Measurements from ENCODE around the gene PPDPF. TPM values are rescaled to one million over a fixed set of nuclear protein-coding genes. Genes with fewer than 3 reads are reported as not detected.

Gene PPDPF
- total and polyA plus RNA-seq, 3 donors from 2014 or later = 207 to 529 (median 431) TPM

DNA sequence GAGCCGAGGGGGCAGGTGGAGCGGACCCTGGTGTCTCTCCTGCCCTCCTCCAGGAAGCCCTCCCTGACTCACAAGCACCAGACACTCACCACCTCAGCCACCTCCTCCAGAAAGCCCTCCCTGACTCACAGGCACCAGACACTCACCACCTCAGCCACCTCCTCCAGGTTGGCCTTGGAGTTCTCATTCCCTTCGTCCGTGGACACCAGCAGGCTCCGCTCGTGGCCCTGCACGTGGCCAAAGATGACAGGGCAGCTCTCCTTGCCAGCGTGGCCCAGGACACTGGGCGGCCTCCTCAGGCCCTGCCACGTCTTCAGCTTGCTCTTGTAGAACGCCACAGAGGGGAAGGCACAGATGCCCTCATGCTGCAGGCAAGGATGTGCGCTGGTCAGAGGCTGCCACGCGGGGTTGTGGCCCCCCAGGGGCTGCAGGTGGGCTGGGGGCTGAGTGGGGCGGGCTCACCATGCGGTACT lies 39.8 kb downstream of the PPDPF start:
- TF ChIP-seq CTCF (IDR thresholded peaks at IDR 0.05) (no peak), POLR2A (IDR thresholded peaks at IDR 0.05) (no peak)
- Histone ChIP-seq H3K4me1 (no peaks in the 10 kb centered on the region), H3K9me3 (no peaks in the 10 kb centered on the region), H3K27me3 (no peaks in the 10 kb centered on the region), H3K4me3 (no peak overlapping the region), H3K36me3 (ENCODE audit: low read depth, missing control alignments) (no peaks in the 10 kb centered on the region), H3K27ac (no peak overlapping the region)
- WGBS, 2 donors = 94 to 98% methylated on average over 9 to 16 of the region's 16 CpGs
- DNase-seq = no peak
- intact Hi-C loops (cut with DNase I; ENCODE audit: low total_unique reads) = no loop called here

GRCh38 chr20:63560856-63561609 lies 40.5 kb downstream of the PPDPF start:
- no peak for TF ChIP-seq POLR2A (IDR thresholded peaks at IDR 0.05)
- no peak for TF ChIP-seq CTCF (IDR thresholded peaks at IDR 0.05)
- intact Hi-C loops (cut with DNase I; ENCODE audit: low total_unique reads) = no loop called here
- Histone ChIP-seq H3K4me3 (no peak overlapping the region), H3K9me3 (no peaks in the 10 kb centered on the region), H3K27ac (no peak overlapping the region), H3K4me1 (no peaks in the 10 kb centered on the region), H3K27me3 (no peaks in the 10 kb centered on the region), H3K36me3 (ENCODE audit: low read depth, missing control alignments) (no peaks in the 10 kb centered on the region)
- WGBS, 2 donors = 92 to 95% methylated on average over 8 to 26 of the region's 26 CpGs
- DNase-seq = no peak

DNA sequence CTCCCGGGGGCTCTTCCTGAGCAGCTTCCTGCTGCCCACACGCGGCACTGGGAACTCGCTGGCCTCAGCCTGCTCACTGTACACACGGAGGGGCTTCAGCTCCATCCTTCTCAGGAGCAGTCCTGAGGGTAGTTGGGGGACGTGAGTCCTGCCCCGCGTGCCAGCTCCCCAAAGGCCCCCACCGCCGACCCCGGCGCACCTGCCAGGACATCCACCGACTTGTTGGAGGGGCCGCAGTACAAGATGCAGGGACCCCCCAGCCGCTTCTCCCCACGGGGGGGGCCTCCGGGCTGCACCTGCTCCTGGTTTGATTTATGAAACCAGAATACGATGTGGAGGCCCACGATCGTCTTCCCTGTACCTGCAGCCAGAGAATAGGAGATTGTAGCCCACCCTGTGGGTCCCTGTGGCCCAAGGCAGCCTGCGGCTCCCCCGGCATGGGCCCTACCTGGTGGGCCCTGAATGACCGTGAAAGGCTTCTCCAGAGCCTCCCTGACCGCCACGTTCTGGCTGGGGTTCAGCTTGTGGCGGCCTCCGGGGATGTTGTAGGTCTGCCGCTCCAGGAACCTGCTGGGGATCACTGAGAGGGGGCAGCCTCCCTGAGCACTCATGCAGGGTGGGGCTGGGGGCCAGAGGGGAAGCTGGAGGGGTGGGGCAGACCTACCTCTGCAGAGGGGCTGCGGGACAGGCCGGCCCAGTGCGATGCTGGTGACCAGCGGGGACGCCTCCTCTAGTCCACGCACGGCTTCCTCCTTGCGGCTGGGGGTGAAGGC lies 41.2 kb downstream of the PPDPF start:
- Histone ChIP-seq H3K36me3 (ENCODE audit: low read depth, missing control alignments) (no peaks in the 10 kb centered on the region), H3K9me3 (no peaks in the 10 kb centered on the region), H3K27ac (no peak overlapping the region), H3K27me3 (no peaks in the 10 kb centered on the region), H3K4me3 (no peak overlapping the region), H3K4me1 (no peaks in the 10 kb centered on the region)
- no peak for DNase-seq
- 87 to 95% methylated on average over 10 to 36 of the region's 36 CpGs for WGBS, 2 donors
- TF ChIP-seq CTCF (IDR thresholded peaks at IDR 0.05) = no peak
- TF ChIP-seq POLR2A (IDR thresholded peaks at IDR 0.05) = no peak
- intact Hi-C loops (cut with DNase I; ENCODE audit: low total_unique reads) = no loop called here

- Histone ChIP-seq H3K4me1 (no peaks in the 10 kb centered on the region), H3K36me3 (ENCODE audit: low read depth, missing control alignments) (no peaks in the 10 kb centered on the region), H3K27me3 (no peaks in the 10 kb centered on the region), H3K27ac (no peak overlapping the region), H3K9me3 (no peaks in the 10 kb centered on the region), H3K4me3 (no peak overlapping the region)
- no peak for DNase-seq
- intact Hi-C loops (cut with DNase I; ENCODE audit: low total_unique reads) = no loop called here
- 96 to 100% methylated on average over 7 to 42 of the region's 54 CpGs for WGBS, 2 donors
- no peak for TF ChIP-seq POLR2A (IDR thresholded peaks at IDR 0.05)
- TF ChIP-seq CTCF (IDR thresholded peaks at IDR 0.05) = no peak
These were observed 42.1 kb downstream of the PPDPF start for GRCh38 chr20:63562461-63563224.

Measured in testis (tissue), 3 donors.